ENCODE measurements around the gene TACR1.

TACR1 gene

GRCh38 chr2:75030218-75031009 is 168.9 kb downstream of the TACR1 start:
- H3K9me3 Mint-ChIP-seq = no peaks in the 10 kb centered on the region
- H3K27ac Mint-ChIP-seq = no peak overlapping the region
- H3K27me3 Mint-ChIP-seq (ENCODE audit: low read depth) = no peaks in the 10 kb centered on the region

DNA sequence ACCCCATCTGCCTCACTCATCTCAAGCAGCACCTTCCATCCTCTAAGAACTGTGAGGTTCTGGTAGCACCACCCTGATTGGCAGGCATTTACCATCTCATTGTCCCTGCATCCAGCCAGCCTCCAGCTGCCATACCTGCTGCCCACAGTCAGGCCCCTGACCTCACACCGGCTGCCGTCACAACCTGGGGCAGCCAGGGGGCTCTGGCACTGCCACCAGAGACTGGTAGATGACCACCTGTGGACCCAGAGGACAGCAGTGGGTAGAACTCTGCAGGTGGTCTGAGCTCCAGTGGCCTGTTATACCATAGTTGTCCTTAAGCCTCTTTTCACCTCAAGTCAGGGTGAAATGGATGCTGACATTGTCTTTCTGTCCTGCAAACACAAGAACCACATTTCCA is 171.4 kb downstream of the TACR1 start:
- Mint-ChIP-seq H3K4me3 (no peak overlapping the region), H3K4me1 (ENCODE audit: low read depth) (peaks cover 8% of the 10 kb centered on the region), H3K27me3 (ENCODE audit: low read depth) (no peaks in the 10 kb centered on the region), H3K9me3 (no peaks in the 10 kb centered on the region), H3K36me3 (ENCODE audit: low read depth) (no peaks in the 10 kb centered on the region), H3K27ac (no peak overlapping the region)
- no peak for DNase-seq (ENCODE audit: low spot score)

More at GRCh38 chr2:75030218-75031009, 168.9 kb downstream of the TACR1 start:
- DNase-seq (ENCODE audit: low spot score) = no peak
- Mint-ChIP-seq H3K36me3 (ENCODE audit: low read depth) (no peaks in the 10 kb centered on the region), H3K4me1 (ENCODE audit: low read depth) (peaks cover 8% of the 10 kb centered on the region), H3K4me3 (no peak overlapping the region)

- Mint-ChIP-seq H3K4me1 (ENCODE audit: low read depth) (peaks cover 6% of the 10 kb centered on the region), H3K9me3 (no peaks in the 10 kb centered on the region), H3K36me3 (ENCODE audit: low read depth) (no peaks in the 10 kb centered on the region), H3K27ac (no peak overlapping the region), H3K4me3 (no peak overlapping the region), H3K27me3 (ENCODE audit: low read depth) (peaks cover 3% of the 10 kb centered on the region)
- no peak for DNase-seq (ENCODE audit: low spot score)
These were observed 173.5 kb downstream of the TACR1 start for GRCh38 chr2:75025633-75026380.

GRCh38 chr2:75025216-75025615 is 174.1 kb downstream of the TACR1 start:
- Mint-ChIP-seq H3K4me3 (no peak overlapping the region), H3K27ac (no peak overlapping the region), H3K9me3 (no peaks in the 10 kb centered on the region), H3K36me3 (ENCODE audit: low read depth) (no peaks in the 10 kb centered on the region), H3K27me3 (ENCODE audit: low read depth) (peaks cover 3% of the 10 kb centered on the region), H3K4me1 (ENCODE audit: low read depth) (no peaks in the 10 kb centered on the region)
- no peak for DNase-seq (ENCODE audit: low spot score)

DNA sequence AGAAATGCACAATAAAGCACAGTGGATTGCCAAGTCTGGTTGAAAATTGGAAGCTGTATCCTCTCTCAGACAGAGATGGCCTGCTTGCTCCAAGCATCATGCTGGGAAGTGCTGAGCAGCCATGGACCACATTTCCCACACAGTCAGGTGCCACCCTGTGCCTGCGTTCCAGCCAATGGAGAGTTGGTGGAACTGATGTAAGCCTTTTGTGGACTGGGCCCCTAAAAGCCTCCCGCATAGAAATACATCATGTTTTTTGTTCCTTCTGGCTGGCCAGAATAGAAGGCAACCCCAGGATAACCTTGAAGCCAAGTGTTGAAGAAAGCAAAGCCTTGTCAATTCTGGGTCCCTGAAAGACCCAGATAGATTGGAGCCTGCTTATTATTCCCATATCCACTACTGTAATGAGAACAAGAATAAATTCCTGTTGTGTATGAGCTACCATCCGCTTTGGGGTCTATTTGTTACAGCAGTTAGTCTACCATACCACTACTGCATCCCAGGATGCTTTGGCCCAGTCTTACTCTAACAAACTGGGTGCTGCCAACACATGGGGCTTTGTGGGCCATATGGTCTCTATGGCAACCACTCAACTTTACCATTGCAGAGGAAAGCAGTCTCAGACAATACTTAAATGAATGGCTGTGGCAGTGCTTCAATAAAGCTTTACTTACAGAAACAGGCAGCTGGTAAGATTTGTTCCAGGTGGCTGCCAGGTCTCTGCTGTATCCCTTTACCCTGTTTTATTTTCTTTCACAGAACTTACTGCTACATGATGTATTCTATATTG is 175.5 kb downstream of the TACR1 start:
- no peak for DNase-seq (ENCODE audit: low spot score)
- H3K9me3 Mint-ChIP-seq = no peaks in the 10 kb centered on the region
- H3K4me1 Mint-ChIP-seq (ENCODE audit: low read depth) = no peaks in the 10 kb centered on the region
- no peaks in the 10 kb centered on the region for H3K36me3 Mint-ChIP-seq (ENCODE audit: low read depth)
- no peak overlapping the region for H3K4me3 Mint-ChIP-seq
- H3K27me3 Mint-ChIP-seq (ENCODE audit: low read depth) = peaks cover 3% of the 10 kb centered on the region
- no peak overlapping the region for H3K27ac Mint-ChIP-seq

- H3K9me3 Mint-ChIP-seq = no peaks in the 10 kb centered on the region
- no peaks in the 10 kb centered on the region for H3K36me3 Mint-ChIP-seq (ENCODE audit: low read depth)
- no peaks in the 10 kb centered on the region for H3K4me1 Mint-ChIP-seq (ENCODE audit: low read depth)
These were observed 176.8 kb downstream of the TACR1 start for GRCh38 chr2:75022516-75022915.

GRCh38 chr2:75021672-75022071 is 177.6 kb downstream of the TACR1 start:
- Mint-ChIP-seq H3K4me3 (no peak overlapping the region), H3K36me3 (ENCODE audit: low read depth) (no peaks in the 10 kb centered on the region)
- DNase-seq (ENCODE audit: low spot score) = no peak

More at GRCh38 chr2:75022516-75022915, 176.8 kb downstream of the TACR1 start:
- peaks cover 3% of the 10 kb centered on the region for H3K27me3 Mint-ChIP-seq (ENCODE audit: low read depth)
- no peak overlapping the region for H3K27ac Mint-ChIP-seq
- H3K4me3 Mint-ChIP-seq = no peak overlapping the region
- no peak for DNase-seq (ENCODE audit: low spot score)

GRCh38 chr2:75020476-75020875 is 178.8 kb downstream of the TACR1 start:
- Mint-ChIP-seq H3K4me1 (ENCODE audit: low read depth) (no peaks in the 10 kb centered on the region), H3K4me3 (no peak overlapping the region), H3K27ac (no peak overlapping the region), H3K36me3 (ENCODE audit: low read depth) (no peaks in the 10 kb centered on the region), H3K9me3 (no peaks in the 10 kb centered on the region), H3K27me3 (ENCODE audit: low read depth) (peaks cover 3% of the 10 kb centered on the region)
- no peak for DNase-seq (ENCODE audit: low spot score)

More at GRCh38 chr2:75021672-75022071, 177.6 kb downstream of the TACR1 start:
- Mint-ChIP-seq H3K27me3 (ENCODE audit: low read depth) (peaks cover 3% of the 10 kb centered on the region), H3K27ac (no peak overlapping the region), H3K9me3 (no peaks in the 10 kb centered on the region), H3K4me1 (ENCODE audit: low read depth) (no peaks in the 10 kb centered on the region)

- Mint-ChIP-seq H3K27ac (no peak overlapping the region), H3K36me3 (ENCODE audit: low read depth) (no peaks in the 10 kb centered on the region), H3K27me3 (ENCODE audit: low read depth) (peaks cover 3% of the 10 kb centered on the region), H3K4me3 (no peak overlapping the region), H3K9me3 (no peaks in the 10 kb centered on the region), H3K4me1 (ENCODE audit: low read depth) (no peaks in the 10 kb centered on the region)
- DNase-seq (ENCODE audit: low spot score) = no peak
These were observed 179.5 kb downstream of the TACR1 start for GRCh38 chr2:75019790-75020189.

- Mint-ChIP-seq H3K4me1 (ENCODE audit: low read depth) (no peaks in the 10 kb centered on the region), H3K36me3 (ENCODE audit: low read depth) (no peaks in the 10 kb centered on the region), H3K27ac (no peak overlapping the region), H3K4me3 (no peak overlapping the region), H3K27me3 (ENCODE audit: low read depth) (peaks cover 3% of the 10 kb centered on the region), H3K9me3 (no peaks in the 10 kb centered on the region)
- no peak for DNase-seq (ENCODE audit: low spot score)
These were observed 181.2 kb downstream of the TACR1 start for GRCh38 chr2:75018162-75018561.

GRCh38 chr2:75012080-75012479 is 187.2 kb downstream of the TACR1 start:
- H3K4me3 Mint-ChIP-seq = no peak overlapping the region
- H3K27me3 Mint-ChIP-seq (ENCODE audit: low read depth) = no peaks in the 10 kb centered on the region
- H3K9me3 Mint-ChIP-seq = no peaks in the 10 kb centered on the region
- DNase-seq (ENCODE audit: low spot score) = no peak
- no peaks in the 10 kb centered on the region for H3K36me3 Mint-ChIP-seq (ENCODE audit: low read depth)
- H3K4me1 Mint-ChIP-seq (ENCODE audit: low read depth) = no peaks in the 10 kb centered on the region
- H3K27ac Mint-ChIP-seq = no peak overlapping the region

- no peak overlapping the region for H3K27ac Mint-ChIP-seq
- H3K27me3 Mint-ChIP-seq (ENCODE audit: low read depth) = no peaks in the 10 kb centered on the region
- no peaks in the 10 kb centered on the region for H3K4me1 Mint-ChIP-seq (ENCODE audit: low read depth)
- no peak overlapping the region for H3K4me3 Mint-ChIP-seq
- no peaks in the 10 kb centered on the region for H3K9me3 Mint-ChIP-seq
- no peak for DNase-seq (ENCODE audit: low spot score)
- no peaks in the 10 kb centered on the region for H3K36me3 Mint-ChIP-seq (ENCODE audit: low read depth)
These were observed 188.7 kb downstream of the TACR1 start for GRCh38 chr2:75010571-75010970.

DNA sequence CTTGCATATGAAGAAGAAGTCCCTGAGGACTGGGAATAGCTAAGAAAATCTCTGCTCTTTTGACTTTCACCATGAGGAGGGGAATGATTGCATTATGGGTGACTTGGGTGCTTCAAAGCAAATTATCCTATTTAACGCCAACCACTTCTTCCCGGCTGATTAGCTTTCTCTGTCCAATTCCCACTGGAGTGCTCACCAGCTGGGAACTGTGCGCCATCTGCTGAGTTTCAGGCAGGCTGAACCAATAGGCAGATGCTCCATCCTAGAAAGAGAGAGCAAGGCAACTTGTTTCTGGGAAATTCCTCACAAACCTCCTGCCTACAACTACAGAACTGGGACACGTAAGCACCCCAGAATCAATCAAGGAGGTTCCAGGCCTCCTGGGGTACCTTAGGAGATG is 191.5 kb downstream of the TACR1 start:
- Mint-ChIP-seq H3K27me3 (ENCODE audit: low read depth) (no peaks in the 10 kb centered on the region), H3K27ac (no peak overlapping the region), H3K36me3 (ENCODE audit: low read depth) (no peaks in the 10 kb centered on the region), H3K9me3 (no peaks in the 10 kb centered on the region), H3K4me3 (no peak overlapping the region), H3K4me1 (ENCODE audit: low read depth) (no peaks in the 10 kb centered on the region)
- DNase-seq (ENCODE audit: low spot score) = no peak

DNA sequence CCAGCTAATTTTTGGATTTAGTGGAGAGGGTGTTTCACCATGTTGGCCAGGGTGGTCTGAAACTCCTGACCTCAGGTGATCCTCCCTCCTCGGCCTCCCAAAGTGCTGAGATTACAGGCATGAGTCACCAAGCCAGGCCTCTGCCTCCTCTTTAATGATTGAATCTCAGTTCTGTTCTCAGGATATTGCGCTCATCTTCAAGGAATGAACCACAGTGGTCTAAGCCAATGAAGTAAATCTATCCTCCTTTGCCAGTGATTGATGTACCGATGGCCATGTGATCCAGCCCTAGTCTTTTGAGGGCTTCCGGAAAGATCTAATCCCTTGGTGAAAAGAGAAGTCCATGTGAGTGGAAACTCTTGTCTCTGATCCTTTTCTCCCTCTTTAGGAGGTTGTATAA is 192.3 kb downstream of the TACR1 start:
- H3K36me3 Mint-ChIP-seq (ENCODE audit: low read depth) = no peaks in the 10 kb centered on the region
- no peaks in the 10 kb centered on the region for H3K9me3 Mint-ChIP-seq
- H3K27ac Mint-ChIP-seq = no peak overlapping the region
- no peak overlapping the region for H3K4me3 Mint-ChIP-seq
- no peaks in the 10 kb centered on the region for H3K27me3 Mint-ChIP-seq (ENCODE audit: low read depth)
- no peak for DNase-seq (ENCODE audit: low spot score)
- H3K4me1 Mint-ChIP-seq (ENCODE audit: low read depth) = no peaks in the 10 kb centered on the region
